CD4-positive, alpha-beta T cell treated with Interleukin-6 at 100 ng/mL for 8 hours (primary cell): ENCODE data around the gene CLN6.
"Not testable (repeated sequence)": the region's sequence is repeated elsewhere in the genome, so short reads cannot be mapped to it uniquely, and the experiment has no call there.

Experiments used
- DNase-seq: peaks from one replicate; pipeline ENCODE4 v3.0.0-alpha.2; 2020; ENCODE audit warnings: mixed read lengths, low spot score

Gene CLN6

DNA sequence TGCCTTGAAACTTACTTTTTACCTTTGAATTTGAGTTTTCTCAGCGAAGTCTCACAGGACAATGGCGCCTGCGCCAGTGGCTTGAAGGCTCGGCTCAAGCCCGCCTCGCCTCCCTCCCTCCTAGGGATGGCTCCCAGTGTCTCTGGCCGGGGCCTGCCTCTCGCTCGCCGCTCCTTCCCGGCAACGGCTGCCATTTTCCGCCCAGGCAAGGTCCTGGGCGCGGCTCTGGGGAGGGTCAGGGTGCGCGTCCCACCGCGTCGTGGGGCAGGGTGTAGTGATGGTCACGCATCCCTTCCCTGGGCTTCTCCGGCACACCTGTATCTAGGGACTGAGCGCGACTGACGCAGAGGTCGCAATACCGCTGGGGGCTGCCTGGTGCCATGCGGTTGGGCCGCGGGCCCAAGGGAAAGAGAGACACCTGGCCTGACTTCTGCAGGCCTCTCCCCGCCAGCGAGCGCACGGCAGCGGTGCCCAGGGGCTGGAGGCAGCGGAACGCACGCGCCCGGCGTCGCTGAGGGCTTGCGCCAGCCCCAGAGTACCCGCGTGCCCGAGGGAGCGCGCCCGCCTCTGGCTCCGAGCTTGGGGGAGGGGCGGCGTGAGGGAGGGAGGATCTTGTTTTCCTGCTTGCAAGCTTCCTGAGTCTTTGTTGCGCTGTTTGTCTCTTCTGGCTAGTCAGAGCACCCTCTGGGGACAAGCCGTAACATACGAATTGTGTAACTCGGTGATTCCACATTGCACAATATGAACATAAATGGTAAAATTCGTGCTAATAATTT lies 27.3 kb upstream of the CLN6 start:
- peak; percentile 72 for DNase-seq

GRCh38 chr15:68252925-68253534 lies 23.5 kb upstream of the CLN6 start:
- peak; percentile 54 for DNase-seq

GRCh38 chr15:68249058-68249713 lies 19.7 kb upstream of the CLN6 start:
- DNase-seq = no peak

DNA sequence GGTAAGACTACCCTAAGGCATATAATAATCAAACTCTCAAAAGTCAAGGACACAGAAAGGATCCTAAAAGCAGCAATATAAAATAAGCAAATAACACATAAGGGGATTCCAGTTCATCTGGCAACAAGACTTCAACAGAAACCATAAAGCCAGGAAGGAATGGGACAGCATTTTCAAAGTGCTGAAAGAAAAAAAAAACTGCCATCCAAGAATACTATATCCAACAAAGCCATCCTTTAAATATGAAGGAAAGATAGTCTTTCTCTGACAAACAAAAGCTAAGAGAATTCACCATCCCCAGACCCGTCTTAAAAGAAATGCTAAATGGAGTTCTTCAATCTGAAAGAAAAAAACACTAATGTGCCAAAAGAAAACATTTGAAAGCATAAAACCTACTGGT lies 14.7 kb upstream of the CLN6 start:
- no peak for DNase-seq

GRCh38 chr15:68241088-68241935 lies 11.8 kb upstream of the CLN6 start:
- DNase-seq = no peak

- DNase-seq = no peak
Observed at GRCh38 chr15:68239025-68239424, 9.5 kb upstream of the CLN6 start.

DNA sequence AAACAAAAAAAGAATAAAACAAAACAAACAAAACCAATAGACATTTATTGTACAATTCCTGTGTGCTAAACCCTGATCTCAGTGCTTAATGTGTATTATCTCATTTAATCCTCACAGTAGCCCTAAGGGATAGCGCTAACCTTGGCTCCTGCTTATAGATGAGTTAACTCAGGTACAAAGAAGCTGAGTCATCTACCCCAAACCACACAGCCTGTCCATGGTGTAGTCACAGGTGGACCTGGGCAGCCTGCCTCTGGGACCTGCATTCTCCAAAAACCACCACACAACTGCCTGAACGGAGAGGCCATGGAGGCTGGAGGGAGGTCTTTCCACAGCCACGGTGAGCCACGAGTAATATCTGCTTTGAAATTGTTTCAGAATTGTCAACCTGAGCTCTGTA lies 5.5 kb upstream of the CLN6 start:
- DNase-seq = no peak

DNA sequence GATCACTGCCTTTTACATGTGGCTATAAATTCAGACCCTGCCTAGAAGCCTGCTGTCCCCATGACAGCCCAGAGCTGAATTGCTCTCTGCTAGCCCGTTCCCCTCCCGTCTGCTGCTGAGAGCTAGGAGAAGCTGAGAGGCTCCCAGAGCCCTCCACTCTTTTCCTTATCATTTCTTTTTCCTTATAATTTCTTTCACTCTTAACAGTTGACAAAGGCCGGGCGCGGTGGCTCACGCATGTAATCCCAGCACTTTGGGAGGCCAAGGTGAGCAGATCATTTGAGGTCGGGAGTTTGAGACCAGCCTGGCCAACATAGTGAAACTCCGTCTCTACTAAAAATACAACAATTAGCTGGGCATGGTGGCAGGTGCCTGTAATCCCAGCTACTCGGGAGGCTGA lies 5.0 kb upstream of the CLN6 start:
- not testable (repeated sequence) for DNase-seq

DNA sequence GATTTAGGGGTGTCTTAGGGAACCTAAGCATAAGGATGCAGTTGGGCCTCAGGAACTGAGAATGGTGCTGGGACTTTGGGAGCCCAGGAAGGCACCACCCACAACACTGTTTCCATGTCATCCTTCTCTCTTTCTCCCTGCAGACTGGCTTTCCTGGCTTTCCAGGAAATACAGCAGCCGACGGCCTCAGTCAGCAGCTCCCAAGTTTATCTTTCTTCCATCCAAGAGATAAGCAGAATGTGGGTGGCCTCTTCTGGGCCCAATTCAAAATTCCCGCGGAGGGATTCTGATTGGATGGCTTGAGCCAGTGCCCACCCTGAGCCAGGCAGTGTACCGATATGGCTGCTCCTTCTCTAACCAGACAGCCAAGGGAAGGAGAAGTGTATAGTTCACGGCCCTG lies 4.5 kb upstream of the CLN6 start:
- no peak for DNase-seq

GRCh38 chr15:68232937-68233336 lies 3.4 kb upstream of the CLN6 start:
- DNase-seq = no peak

DNA sequence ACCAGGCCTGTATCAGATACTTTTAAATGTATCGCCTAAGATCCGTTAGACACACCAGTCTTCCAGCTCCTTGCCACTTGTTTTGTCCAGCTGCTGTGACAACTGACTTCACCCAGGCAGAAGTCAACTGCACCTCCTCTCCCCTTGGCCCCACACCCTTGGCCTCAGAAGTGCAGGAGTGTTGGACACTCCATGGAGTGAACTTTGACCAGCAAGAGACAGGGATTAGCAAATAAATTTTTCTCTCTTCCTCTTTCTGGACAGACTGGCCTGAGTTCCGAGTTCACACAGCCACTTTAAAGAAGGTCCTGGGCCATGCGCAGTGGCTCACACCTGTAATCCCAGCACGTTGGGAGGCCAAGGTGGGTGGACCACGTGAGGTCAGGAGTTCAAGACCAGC lies 2.9 kb upstream of the CLN6 start:
- no peak for DNase-seq

- DNase-seq = no peak
Observed at GRCh38 chr15:68231102-68231818, 1.7 kb upstream of the CLN6 start.

GRCh38 chr15:68230157-68231100 lies 901 bp upstream of the CLN6 start:
- DNase-seq = no peak

DNA sequence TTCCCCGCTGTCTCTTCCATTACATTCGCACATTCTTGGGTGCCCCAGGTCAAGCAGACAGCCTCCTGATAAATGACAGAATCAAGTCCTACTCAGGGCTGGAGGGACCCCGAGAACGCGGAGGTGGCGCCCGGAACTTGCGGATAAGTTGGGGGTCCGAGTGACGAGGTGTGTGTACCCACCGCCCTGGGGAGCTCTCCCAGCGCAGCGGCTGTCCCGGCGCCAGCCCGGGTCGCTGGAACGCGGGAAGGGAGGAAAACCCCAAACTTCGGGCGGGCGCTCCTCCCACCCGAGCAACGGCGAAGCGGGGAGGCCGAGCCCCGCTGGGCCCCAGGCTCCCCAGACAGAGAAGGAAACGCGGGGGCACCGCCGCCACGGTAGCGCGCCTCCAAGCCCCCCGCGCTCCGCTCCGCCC lies 550 bp downstream of the CLN6 start:
- DNase-seq = no peak

DNA sequence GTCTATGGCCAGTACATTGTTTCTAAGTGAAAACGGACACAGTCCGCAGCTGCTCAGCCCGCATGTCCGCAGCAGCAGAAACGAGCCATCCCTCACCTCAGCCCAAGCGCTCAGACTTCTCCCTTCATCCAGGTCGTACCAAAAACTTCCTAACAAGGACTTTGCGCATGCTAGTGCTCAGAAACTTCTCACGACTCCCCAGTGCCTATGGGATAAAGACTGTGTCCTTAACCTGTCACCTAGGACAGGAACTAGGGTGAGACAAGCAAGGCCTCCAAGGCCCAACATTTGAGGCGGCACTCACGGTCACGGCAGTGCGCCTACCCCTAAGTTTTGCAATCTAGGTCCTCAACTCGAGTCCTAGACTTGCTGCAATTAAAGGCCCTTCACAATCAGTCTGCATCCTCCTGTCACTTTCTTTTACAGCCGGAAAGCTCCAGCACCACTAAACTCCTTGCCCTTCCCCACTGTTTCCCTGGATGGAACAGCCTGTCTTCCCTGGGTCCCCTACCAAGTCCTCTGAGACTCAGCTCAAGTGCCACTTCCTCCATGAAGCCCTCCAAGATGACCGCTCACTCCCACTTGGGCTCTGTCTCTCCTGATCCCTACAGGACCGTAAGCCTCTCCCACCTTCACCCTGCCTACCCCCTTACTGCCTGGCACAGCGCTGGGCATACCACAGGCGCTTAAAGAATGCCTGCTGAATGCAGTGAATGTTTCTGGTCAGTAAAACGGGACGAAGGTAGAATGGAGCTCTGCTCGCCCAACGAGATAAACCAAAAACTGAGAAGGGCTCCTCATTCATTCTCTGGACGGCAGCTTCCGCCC lies 1.2 kb downstream of the CLN6 start:
- DNase-seq = no peak

- no peak for DNase-seq
Observed at GRCh38 chr15:68227643-68228142, 1.8 kb downstream of the CLN6 start.

- not testable (repeated sequence) for DNase-seq
Observed at GRCh38 chr15:68225442-68225841, 4.1 kb downstream of the CLN6 start.

- no peak for DNase-seq
Observed at GRCh38 chr15:68224546-68225250, 4.8 kb downstream of the CLN6 start.

- no peak for DNase-seq
Observed at GRCh38 chr15:68224108-68224507, 5.4 kb downstream of the CLN6 start.
